GM19043 (cell line): ENCODE measurements around the gene COX7A2L.
"Not testable (repeated sequence)": the region's sequence is repeated elsewhere in the genome, so short reads cannot be mapped to it uniquely, and the experiment has no call there.

Experiments
- ATAC-seq: cut with Tn5 transposase; IDR thresholded peaks from one replicate; pipeline ENCODE4 v1.9.1; 2021; ENCODE audit warnings: low read depth; ENCODE audit not compliant: unreplicated experiment

Gene COX7A2L

GRCh38 chr2:42368817-42369531, 8.0 kb upstream of the COX7A2L start:
- ATAC-seq, result no peak

GRCh38 chr2:42367835-42368234, 6.8 kb upstream of the COX7A2L start:
- ATAC-seq, result no peak

- no peak for ATAC-seq
These were observed 5.4 kb upstream of the COX7A2L start for GRCh38 chr2:42366411-42366810.

GRCh38 chr2:42364658-42365057, 3.6 kb upstream of the COX7A2L start:
- ATAC-seq, result no peak

GRCh38 chr2:42363413-42363812, 2.4 kb upstream of the COX7A2L start:
- no peak for ATAC-seq

- ATAC-seq, result no peak
These were observed 789 bp upstream of the COX7A2L start for GRCh38 chr2:42361728-42362283.

GRCh38 chr2:42360493-42360889, 526 bp downstream of the COX7A2L start:
- no peak for ATAC-seq

GRCh38 chr2:42359965-42360483, 993 bp downstream of the COX7A2L start:
- ATAC-seq, result no peak

- no peak for ATAC-seq
These were observed 1.6 kb downstream of the COX7A2L start for GRCh38 chr2:42359304-42359964.

- ATAC-seq, result no peak
These were observed 7.1 kb downstream of the COX7A2L start for GRCh38 chr2:42353792-42354429.

GRCh38 chr2:42351864-42352263, 9.2 kb downstream of the COX7A2L start:
- ATAC-seq, result no peak

- no peak for ATAC-seq
These were observed 10.5 kb downstream of the COX7A2L start for GRCh38 chr2:42350434-42351063.

- ATAC-seq, result no peak
These were observed 12.8 kb downstream of the COX7A2L start for GRCh38 chr2:42348113-42348805.

GRCh38 chr2:42347518-42347917, 13.5 kb downstream of the COX7A2L start:
- ATAC-seq, result not testable (repeated sequence)

- not testable (repeated sequence) for ATAC-seq
These were observed 14.2 kb downstream of the COX7A2L start for GRCh38 chr2:42346856-42347255.

- ATAC-seq, result no peak
These were observed 15.0 kb downstream of the COX7A2L start for GRCh38 chr2:42345986-42346385.

GRCh38 chr2:42342795-42343241, 18.2 kb downstream of the COX7A2L start:
- ATAC-seq, result no peak

- no peak for ATAC-seq
These were observed 18.8 kb downstream of the COX7A2L start for GRCh38 chr2:42342061-42342794.

GRCh38 chr2:42340938-42341636, 19.9 kb downstream of the COX7A2L start:
- no peak for ATAC-seq
